ENCODE data around the gene MRPL24. TPM values are rescaled to one million over a fixed set of nuclear protein-coding genes. Genes with fewer than 3 reads are reported as not detected.
A peak's percentile ranks its signal among the peaks of the same experiment; 100 is the strongest.

The MRPL24 gene
- total and polyA plus RNA-seq, 10 of the 15 experiments (the other 5 are each of a cell fraction or from before 2014, with no cell fraction given), result 87.4 to 269 (median 134) TPM

DNA sequence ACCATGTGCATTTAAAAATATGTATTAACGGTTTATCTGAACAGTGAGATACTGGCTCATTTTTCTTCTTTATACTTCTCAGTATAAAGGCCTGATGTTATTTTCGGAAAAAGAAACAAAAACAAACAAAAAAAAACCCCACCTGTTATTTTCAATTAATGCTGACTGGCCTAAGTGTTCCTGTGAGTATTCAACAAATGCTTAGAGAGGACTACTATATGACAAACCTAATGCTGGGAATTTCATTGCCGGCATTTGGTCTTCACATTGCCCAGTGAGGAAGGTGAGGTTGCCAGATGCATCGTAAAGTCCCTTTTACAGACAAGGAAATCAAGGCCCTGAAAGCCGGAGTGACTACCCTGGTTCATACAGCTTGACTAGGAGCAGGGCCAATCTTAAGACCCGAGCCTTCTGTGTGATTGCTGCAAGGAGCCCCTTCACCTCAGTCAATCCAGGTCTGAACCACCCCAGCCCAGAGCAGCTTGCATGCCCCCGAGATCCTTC is 599 bp downstream of the MRPL24 start:
- BruUV-seq (replicated peaks), result TSS peak; percentile 46
- Histone ChIP-seq H3K27ac (ENCODE audit: control insufficient read depth, insufficient read depth) (peak overlapping the region; percentile 76), H4K20me1 (ENCODE audit: control insufficient read depth, insufficient read depth) (no peaks in the 10 kb centered on the region), H3K4me1 (ENCODE audit: control insufficient read depth, insufficient read depth, low read length) (peaks cover 5% of the 10 kb centered on the region; the same call in 1 of the 2 replicates), H3K4me3 (peak overlapping the region; percentile 68), H2AFZ (ENCODE audit: control insufficient read depth, low read depth, low read length) (peak overlapping the region; percentile 76; the same call in 1 of the 2 replicates), H3K79me2 (ENCODE audit: control insufficient read depth, insufficient read depth, low read length) (peaks cover 23% of the 10 kb centered on the region), H3K27me3 (replicated peaks in 1 of 2; ENCODE audit: control insufficient read depth in 2 of 2, insufficient read depth in 2 of 2, low read length in 1 of 2) (no peaks in the 10 kb centered on the region), H3K36me3 (ENCODE audit: control insufficient read depth in 2 of 2, insufficient read depth in 2 of 2, low read length in 1 of 2) (peaks cover 19 to 30% of the 10 kb centered on the region in 2 experiments), H3K9me3 (replicated peaks; ENCODE audit: control insufficient read depth, insufficient read depth, low read length) (no peaks in the 10 kb centered on the region), H3K4me2 (ENCODE audit: control insufficient read depth, insufficient read depth) (peak overlapping the region; percentile 32), H3K9ac (ENCODE audit: control insufficient read depth, insufficient read depth, low read length) (peak overlapping the region; percentile 64)
- WGBS (ENCODE audit: insufficient coverage, insufficient replicate concordance, low lambda C conversion rate, missing lambda C conversion rate), result 2% methylated on average over 7 of the region's 7 CpGs
- ChIA-PET CTCF (interaction anchor here (0.8 to 3.7 kb wide), 11 partner anchors 9 to 142 kb away, joined by 3 to 56 read pairs (median 7); partner anchors contain the start of genes HDGF, ISG20L2, METTL25B and PRCC), RAD21 (ENCODE audit: unreplicated experiment) (interaction anchor here (1.2 to 2.7 kb wide), 11 partner anchors 10 to 119 kb away, joined by 3 to 49 read pairs (median 6); partner anchors contain the start of genes HDGF, ISG20L2, METTL25B and PRCC), SMC1A (ENCODE audit: uncharacterized antibody, unreplicated experiment) (interaction anchor here (1.0 to 5.0 kb wide), 6 partner anchors 13 to 76 kb away, joined by 3 to 57 read pairs (median 4); partner anchors contain the start of genes ISG20L2, METTL25B, PRCC and SH2D2A), POLR2A (interaction anchor here (0.7 to 5.4 kb wide), 7 partner anchors 11 to 402 kb away, joined by 3 to 75 read pairs (median 11); partner anchors contain the start of genes CCT3, HDGF, ISG20L2 and METTL25B)
- DNase-seq (ENCODE audit: low read depth, low spot score) (no peak), ATAC-seq (peak; percentile 31; the same call in 2 of the 3 replicates), FAIRE-seq (peak; percentile 82)
- in situ Hi-C loops (cut with MboI) (no loop called here), intact Hi-C loops (cut with micrococcal nuclease; ENCODE audit: unreplicated experiment) (loop anchor here (10.0 kb wide), 1 partner anchor 235 kb away; the partner anchor contains the start of gene MEF2D)
- TF ChIP-seq ZNF274 (IDR thresholded peaks at IDR 0.05; ENCODE audit: insufficient read depth, insufficient read length) (no peak), ZNF24 (IDR thresholded peaks at IDR 0.05) (no peak), RUNX3 (IDR thresholded peaks at IDR 0.05; ENCODE audit: low read length) (no peak), PAX8 (IDR thresholded peaks at IDR 0.05) (no peak), RAD51 (IDR thresholded peaks at IDR 0.05) (no peak), SP1 (IDR thresholded peaks at IDR 0.05; ENCODE audit: low read depth, low read length) (no peak), TBL1XR1 (IDR thresholded peaks at IDR 0.05; ENCODE audit: low read depth, low read length) (no peak), KDM1A (IDR thresholded peaks at IDR 0.05; ENCODE audit: borderline replicate concordance) (no peak)
- TF ChIP-seq, protein P1, sequence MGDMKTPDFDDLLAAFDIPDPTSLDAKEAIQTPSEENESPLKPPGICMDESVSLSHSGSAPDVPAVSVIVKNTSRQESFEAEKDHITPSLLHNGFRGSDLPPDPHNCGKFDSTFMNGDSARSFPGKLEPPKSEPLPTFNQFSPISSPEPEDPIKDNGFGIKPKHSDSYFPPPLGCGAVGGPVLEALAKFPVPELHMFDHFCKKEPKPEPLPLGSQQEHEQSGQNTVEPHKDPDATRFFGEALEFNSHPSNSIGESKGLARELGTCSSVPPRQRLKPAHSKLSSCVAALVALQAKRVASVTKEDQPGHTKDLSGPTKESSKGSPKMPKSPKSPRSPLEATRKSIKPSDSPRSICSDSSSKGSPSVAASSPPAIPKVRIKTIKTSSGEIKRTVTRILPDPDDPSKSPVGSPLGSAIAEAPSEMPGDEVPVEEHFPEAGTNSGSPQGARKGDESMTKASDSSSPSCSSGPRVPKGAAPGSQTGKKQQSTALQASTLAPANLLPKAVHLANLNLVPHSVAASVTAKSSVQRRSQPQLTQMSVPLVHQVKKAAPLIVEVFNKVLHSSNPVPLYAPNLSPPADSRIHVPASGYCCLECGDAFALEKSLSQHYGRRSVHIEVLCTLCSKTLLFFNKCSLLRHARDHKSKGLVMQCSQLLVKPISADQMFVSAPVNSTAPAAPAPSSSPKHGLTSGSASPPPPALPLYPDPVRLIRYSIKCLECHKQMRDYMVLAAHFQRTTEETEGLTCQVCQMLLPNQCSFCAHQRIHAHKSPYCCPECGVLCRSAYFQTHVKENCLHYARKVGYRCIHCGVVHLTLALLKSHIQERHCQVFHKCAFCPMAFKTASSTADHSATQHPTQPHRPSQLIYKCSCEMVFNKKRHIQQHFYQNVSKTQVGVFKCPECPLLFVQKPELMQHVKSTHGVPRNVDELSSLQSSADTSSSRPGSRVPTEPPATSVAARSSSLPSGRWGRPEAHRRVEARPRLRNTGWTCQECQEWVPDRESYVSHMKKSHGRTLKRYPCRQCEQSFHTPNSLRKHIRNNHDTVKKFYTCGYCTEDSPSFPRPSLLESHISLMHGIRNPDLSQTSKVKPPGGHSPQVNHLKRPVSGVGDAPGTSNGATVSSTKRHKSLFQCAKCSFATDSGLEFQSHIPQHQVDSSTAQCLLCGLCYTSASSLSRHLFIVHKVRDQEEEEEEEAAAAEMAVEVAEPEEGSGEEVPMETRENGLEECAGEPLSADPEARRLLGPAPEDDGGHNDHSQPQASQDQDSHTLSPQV (IDR thresholded peaks at IDR 0.05), result no peak
- TF ChIP-seq, protein P2, sequence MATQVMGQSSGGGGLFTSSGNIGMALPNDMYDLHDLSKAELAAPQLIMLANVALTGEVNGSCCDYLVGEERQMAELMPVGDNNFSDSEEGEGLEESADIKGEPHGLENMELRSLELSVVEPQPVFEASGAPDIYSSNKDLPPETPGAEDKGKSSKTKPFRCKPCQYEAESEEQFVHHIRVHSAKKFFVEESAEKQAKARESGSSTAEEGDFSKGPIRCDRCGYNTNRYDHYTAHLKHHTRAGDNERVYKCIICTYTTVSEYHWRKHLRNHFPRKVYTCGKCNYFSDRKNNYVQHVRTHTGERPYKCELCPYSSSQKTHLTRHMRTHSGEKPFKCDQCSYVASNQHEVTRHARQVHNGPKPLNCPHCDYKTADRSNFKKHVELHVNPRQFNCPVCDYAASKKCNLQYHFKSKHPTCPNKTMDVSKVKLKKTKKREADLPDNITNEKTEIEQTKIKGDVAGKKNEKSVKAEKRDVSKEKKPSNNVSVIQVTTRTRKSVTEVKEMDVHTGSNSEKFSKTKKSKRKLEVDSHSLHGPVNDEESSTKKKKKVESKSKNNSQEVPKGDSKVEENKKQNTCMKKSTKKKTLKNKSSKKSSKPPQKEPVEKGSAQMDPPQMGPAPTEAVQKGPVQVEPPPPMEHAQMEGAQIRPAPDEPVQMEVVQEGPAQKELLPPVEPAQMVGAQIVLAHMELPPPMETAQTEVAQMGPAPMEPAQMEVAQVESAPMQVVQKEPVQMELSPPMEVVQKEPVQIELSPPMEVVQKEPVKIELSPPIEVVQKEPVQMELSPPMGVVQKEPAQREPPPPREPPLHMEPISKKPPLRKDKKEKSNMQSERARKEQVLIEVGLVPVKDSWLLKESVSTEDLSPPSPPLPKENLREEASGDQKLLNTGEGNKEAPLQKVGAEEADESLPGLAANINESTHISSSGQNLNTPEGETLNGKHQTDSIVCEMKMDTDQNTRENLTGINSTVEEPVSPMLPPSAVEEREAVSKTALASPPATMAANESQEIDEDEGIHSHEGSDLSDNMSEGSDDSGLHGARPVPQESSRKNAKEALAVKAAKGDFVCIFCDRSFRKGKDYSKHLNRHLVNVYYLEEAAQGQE (IDR thresholded peaks at IDR 0.05; ENCODE audit: low read depth, low read length), result no peak
